Epidermal melanocyte (primary cell): Measurements from ENCODE around the gene ACOT7.
"Not testable (repeated sequence)": the region's sequence is repeated elsewhere in the genome, so short reads cannot be mapped to it uniquely, and the experiment has no call there.

Experiments
- DNase-seq: peaks from one replicate; pipeline ENCODE4 v3.0.0; 2011; ENCODE audit warnings: low spot score; ENCODE audit not compliant: insufficient read length

The ACOT7 gene

DNA sequence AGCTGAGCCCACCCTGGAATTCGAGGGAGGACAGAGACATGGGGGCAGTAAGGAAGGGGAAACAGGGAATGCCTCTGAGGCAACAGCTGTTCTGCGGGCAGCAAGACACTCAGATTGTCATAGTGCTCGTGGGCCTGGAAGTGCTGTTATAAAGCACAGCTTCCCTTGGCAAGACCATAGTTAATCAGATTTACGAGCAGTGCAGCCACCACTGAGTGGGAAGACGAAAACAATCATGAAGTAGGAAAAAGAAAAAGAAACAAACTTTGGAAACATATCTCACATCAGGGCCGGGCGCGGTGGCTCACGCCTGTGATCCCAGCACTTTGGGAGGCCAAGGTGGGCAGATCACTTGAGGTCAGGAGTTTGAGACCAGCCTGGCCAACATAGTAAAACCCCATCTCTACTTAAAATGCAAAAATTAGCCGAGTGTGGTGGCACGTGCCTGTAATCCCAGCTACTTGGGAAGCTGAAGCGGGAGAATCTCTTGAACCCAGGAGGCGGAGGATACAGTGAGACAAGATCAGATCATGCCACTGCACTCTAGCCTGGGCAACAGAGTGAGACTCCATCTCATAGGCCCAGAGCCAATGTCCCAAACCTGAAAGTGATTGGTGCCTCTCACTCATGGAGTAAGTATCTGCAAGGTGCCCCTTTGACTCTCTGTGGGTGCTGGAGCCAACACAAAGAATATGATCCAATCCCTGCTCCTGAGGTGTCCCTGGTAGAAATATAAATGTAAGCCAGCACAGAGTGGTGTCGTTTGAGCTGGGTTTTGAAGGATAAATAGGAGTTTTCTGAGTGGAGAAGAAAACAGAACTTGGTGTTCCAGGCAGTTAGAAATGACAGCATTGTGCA lies 77.1 kb downstream of the ACOT7 start:
- no peak for DNase-seq

DNA sequence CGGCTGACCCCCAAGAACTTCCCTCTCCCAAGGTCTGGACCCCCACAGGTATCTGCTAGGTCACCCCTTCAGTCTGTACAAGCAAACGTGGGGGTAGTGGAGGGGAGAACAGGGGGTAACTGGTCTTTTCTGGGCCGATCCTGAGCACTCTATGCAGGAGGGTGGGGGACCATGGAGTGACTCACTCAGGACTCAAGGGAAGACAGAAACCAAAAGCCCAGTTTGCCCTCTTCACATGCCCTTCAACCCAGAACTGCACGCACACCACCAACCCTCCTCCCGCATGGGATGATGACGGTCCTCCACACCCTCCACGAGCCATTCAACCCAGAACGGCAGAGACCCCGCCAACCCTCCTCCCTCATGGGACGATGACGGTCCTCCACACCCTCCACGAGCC lies 79.1 kb downstream of the ACOT7 start:
- DNase-seq: no peak

DNA sequence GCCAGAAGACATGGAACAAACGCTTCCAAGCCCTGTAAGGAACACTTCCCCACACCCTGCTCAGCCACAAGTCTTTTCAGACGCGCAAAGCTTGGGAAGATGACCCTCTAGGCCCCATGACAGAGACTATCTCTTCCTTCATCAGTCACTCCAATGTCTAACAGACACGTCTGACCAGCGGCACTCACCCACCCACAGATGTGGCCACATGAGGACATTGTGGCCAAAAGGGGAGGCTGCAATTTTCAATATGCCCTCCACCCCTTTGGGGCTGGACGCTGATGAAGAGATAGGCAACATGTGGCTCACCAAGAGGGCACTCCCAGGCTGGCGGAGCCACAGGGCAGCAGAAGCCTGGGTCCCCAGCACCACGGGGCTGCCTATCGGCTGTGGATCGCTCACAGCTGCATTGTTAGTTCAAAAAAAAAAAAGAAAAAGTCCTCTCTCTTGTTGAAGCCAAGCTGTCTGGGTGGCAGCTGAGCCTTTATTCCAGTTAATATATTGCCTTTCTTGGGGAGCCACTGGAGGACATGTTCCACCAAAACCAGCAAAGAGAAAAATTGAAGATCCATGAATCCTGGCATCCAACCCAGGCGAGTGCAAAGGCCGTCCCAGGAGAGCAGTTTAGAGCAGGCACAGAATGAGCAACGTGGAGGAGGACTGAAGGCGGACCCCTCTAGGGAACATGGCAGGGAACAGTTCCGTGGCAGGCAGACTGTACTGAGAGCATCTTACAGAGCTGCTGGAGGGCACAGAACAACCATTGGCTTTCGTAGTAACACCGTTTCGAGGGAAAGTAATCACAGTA lies 80.0 kb downstream of the ACOT7 start:
- no peak for DNase-seq

DNA sequence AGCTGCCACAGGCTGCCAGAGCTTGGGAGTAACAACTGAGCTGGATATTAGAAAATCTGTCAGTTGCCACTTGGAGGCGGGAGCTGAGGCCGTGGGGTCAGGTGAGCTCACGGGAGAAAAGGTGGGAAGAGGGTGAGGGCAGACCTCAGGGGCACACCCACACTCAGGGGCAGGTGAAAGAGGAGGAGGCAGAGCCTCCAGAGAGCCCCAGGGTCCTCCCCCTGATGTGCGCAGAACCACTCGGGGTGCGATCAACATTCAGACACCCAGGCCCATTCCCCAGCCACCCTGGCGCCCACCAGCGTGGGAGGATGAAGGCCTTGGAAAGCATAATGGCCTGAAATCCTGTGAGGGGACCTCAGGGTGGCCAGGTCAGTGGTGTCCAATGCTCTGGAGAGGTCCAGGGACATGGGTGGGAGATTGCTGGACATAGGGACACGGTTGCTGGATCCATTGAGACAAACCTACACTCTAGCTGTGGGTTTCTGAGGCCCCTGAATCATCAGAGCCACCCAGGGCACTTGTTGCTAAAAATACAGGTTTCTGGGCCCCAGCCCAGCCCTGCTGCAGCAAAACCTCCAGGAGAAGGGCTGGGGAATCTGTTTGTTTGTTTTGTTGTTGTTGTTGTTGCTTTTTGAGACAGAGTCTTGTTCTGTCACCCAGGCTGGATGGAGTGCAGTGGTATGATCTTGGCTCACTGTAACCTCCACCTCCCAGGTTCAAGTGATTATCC lies 83.3 kb downstream of the ACOT7 start:
- no peak for DNase-seq

DNA sequence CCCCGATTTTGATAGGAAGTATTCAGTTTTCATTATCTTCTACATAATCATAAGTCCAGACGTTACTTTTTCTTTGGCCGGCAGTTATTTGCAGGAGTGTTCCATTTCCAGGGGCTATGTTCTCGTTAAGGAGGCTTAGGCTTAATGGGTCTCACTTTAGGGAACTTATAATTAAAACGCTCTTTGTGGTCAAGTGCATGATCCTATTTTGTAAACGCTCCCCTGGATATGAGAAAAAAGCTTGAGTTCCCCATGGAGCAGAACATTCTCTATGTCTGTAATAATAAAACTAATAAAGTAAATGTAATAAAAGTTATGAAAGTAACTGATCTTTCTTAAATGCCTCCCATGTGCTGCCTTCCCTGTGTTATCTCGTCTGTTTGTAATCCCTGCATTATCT lies 84.0 kb downstream of the ACOT7 start:
- DNase-seq: no peak

DNA sequence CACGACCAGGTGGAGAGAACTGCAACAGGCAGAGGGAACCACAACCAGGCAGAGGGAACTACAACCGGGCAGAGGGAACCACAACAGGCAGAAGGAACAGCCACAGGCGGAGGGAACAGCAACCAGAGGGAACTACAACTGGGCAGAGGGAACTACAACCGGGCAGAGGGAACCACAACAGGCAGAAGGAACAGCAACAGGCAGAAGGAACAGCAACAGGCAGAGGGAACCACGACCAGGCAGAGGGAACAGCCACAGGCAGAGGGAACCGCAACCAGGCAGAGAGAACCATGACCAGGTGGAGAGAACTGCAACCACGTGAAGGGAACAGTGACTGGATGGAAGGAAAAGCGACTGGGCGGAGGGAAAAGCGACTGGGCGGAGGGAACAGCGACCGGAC lies 85.1 kb downstream of the ACOT7 start:
- no peak for DNase-seq

DNA sequence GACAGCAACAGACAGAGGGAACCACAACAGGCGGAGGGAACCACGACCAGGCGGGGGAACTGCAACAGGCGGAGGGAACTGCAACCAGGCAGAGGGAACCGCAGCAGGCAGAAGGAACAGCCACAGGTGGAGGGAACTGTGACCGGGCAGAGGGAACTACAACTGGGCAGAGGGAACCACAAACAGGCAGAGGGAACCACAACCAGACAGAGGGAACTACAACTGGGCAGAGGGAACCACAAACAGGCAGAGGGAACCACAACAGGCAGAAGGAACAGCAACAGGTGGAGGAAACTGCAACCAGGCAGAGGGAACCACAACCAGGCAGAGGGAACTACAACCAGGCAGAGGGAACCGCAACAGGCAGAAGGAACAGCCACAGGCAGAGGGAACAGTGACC lies 85.9 kb downstream of the ACOT7 start:
- not testable (repeated sequence) for DNase-seq

DNA sequence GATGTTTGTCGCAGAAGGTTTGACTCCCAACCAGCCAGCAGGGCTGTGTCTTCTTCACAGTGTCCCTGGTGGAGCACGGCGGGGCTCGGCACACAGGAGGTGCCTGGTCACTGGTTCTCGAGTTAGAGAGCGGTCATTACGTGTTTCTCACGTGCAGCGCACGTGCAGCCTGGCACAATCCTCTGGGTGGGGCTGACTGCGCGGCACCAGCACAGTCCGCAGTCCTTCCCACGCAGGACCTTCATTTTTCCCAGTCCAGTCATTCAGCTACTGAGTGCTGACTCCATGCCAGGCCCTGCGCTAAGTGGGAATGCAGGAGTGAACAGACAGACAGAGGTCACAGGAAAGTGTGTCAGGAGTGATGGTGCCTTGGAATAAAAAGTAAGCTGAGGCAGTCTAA lies 86.5 kb downstream of the ACOT7 start:
- no peak for DNase-seq

DNA sequence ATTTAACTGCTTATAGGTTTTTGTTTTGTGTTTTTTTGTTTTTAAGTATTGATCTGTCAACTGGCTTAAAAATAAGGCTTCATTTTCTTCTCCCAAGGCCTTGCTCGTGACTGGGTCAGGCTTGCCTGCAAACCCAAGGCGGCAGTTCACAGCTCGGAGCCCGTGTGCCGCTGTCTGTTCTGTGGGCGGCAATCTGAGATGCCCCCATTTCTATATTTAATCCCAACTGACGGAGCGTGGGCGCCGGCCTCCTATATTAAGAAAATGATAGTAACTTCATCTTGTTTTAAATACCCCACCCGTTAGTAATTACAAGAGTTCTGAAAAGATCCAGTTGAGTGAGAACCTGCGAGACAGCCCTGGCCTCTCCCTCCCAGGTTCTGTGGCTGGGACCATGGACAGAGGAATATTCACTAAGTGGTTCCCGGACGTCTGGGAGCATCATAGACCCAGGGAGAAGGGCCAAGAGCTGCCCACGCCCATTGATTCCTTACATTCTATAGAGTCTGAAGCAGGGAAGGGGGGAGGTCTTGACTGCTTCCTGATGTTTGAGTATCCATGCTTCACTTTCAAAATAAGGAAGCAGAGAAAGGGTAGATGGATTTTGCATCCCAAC lies 90.1 kb downstream of the ACOT7 start:
- DNase-seq: no peak

DNA sequence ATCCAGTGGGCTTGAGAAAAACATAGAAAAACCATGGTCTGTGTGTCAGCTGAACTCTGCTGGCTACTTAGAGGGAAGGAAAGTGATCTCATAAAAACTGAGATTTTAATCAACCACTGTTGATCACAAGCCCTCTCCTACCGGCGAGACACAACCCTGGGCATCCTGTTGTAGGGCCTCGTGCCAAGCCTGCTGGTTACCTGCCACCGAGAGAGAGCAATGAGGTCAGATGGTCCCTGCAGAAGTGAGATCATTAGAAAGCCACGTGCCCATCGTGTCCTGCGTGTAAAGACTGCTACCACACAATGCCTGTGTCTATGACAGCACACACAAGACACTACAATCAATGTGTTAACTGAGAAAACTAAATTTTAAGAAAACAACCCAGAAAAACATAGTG lies 91.0 kb downstream of the ACOT7 start:
- no peak for DNase-seq

DNA sequence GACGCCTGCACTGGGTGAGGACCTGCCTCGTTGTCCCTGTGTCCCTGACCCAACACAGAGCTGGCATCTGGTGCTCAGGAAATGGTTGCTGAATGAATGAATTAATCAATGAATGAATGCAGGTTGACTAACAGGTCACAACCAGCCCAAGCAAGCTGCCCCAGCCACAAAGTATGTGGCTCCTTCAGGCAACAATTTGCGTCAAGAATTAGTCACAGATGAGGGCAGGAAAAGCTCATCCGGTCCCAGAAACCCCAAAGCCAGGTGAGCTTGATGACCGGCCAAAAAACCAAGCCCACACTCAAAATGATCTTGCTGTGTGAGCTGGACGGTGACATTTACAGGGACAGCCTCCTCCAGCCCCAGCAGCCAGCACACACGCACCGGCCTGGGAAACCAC lies 92.0 kb downstream of the ACOT7 start:
- DNase-seq: no peak

DNA sequence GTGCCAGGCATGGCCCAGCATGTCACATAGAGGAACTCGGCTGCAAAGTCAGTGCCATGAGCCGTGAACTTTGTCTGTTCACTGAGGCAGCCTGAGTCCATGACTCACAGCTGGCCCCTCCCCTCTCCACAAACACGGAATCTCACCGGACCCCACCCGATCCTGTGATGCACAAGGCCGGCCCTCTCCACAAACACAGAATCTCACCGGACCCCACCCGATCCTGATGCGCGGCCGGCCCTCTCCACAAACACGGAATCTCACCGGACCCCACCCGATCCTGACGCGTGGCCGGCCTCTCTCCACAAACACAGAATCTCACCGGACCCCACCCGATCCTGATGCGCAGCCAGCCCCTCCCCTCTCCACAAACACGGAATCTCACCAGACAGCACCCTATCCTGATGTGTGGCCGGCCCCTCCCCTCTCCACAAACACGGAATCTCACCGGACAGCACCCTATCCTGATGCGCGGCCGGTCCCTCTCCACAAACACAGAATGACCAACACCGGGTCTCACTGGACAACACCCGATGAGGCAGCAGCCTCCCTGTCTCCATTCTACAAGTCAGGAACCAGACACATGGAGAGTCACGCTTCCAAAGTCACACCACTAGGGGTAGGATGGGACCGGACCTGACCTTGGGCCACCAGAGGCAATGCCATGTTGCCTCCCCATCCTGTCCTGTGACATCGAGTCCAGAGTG lies 93.1 kb downstream of the ACOT7 start:
- no peak for DNase-seq

DNA sequence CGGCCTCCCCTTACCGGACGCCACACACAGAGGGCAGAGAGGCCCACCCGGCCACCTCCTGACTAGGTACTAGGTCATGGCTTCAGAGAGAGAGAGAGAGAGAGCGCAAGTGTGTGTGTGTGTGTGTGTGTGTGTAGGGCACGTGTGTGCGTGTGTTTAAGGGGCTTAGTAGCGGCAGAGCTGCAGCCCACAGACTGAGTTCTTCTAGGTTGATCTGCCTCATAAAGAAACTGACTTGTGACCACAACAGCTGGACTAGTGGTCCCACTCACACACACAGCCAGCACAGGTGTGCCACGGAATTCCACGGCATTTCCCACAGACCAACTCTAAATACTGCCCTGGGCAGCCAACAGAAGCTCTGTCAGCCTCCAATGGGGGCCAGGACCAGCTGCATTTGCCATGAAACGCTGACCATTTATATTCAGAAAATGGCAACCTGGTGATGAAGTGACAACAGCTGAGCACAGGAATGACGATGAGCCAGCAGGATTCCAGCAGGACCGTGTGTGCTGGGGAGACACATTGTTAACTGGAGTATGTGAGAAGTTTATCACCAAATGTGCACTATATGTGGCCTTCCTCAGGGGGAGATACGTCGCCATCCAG lies 93.9 kb downstream of the ACOT7 start:
- no peak for DNase-seq

DNA sequence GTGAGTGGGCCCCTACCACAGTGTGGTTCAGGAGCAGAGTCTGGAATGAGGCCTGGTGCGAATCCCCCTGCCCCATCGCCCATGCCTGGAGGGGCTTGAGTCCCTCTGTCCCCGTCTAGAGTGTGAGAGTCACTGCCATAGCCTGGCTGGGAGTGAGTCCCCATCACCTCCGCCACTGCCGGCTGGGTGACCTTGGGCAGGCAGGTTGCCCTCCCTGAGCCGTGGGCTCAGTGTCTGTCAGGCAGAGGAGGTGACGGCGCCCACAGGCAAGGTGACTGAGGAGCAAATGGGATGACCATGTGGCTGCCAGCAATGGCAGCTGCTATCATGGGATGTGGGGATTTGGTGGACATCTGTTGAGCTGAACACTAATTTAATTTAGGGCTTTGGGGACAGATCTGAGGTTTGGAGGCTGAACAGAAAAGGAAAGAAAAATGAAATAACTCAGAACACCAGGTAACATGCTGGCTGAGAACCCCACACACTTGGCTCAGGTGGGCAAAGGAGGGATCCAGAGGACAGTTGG lies 94.6 kb downstream of the ACOT7 start:
- DNase-seq: no peak

DNA sequence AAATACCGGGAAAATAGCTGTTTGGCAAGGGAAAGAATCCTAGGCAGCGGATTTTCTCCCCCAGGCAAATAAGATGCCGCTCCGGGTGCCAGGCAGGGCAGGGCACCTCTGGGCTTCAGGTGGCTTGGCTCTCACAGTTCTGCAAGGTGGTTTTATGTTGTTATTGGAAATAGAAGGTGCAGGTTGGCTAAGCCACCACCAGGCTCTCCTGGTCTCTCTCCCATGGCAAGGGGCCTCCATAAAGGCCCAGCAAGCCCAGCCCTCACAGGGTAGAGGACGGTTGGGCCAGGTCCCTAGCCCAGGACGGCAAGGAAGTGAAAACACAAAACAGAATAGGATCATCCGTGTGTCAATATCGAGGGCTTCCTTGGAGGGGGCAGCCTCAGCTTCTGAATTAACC lies 95.0 kb downstream of the ACOT7 start:
- no peak for DNase-seq

DNA sequence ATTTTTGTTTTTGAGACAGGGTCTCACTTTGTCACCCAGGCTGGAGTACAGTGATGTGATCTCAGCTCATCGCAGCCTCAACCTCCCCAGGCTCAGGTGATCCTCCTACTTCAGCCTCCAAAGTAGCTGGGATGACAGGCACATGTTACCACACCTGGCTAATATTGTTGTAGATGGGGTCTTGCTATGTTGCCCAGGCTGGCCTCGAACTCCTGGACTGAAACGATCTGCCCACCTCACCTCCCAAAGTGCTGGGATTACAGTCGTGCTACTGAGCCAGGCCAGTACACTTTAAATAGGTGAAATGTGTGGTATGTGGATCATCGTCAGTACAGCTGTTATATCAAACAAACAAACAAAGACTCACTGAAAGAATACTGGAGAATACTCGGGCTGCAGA lies 97.7 kb downstream of the ACOT7 start:
- no peak for DNase-seq

DNA sequence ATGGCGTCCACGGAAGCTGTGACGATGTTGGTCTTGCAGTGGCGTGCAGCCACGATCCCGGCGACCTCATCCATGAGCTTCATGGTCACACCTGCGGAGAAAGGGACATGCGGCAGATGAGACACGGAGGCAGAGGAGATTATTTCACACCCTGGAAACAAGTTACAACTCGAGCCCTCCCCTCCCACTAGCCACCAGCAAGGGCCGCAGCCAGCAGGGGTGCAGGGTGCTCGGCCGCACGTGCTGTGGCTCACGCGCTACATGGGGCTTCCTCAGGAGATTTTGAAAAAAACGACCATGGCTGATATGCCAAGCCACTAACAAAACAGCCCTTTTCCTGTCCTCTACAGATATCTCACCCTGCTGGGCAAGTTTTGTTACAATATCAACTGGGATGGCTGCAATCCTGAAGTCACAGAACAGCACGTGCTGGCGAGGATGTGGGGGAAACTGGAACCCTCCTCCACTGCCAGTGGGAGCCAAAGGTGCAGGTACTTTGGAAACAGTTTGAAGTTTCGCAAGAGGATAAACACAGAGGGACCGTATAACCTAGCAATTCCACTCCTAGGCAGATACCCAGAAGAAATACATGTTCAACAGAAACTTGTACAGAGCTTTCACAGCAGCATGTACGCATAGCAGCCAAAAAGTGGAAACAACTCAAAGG lies 98.5 kb downstream of the ACOT7 start:
- DNase-seq: no peak

DNA sequence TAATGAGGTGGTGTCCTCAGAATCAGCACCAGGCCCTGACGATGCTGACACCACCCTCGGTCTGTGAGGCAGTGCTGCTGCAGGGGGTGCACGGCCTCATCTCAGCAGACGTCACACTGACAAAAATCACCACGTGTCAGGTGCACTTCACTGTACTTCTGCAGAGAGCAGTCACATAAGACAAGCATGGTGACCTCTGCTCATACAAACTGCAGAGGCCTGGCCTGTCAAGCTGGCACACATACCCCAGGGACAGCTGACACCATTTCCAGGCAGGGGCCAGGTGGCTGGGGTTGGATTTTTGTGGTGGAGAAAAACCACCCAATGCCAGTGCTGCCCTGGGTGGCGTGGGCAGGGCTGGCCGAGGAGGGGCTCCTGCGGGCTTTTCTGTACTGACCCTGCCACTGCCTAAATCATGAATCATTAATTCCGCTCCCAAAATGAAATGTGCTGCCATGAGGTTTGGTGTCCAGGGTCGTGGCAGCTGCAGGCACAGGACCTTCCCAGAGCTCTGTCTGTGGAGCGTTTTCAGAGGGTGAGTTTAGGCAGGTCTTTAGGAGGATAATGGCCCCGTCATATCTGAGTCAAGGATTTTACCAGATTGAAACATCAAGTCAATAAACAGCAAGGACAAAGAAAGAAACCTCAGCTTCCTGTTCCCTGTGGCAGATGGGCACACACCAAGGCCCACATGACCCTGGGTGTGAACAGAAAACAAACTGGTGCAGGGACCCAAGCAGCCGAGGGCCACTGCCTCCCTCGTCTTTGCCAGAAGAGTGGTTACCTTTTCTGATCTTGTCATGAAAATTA lies 99.3 kb downstream of the ACOT7 start:
- DNase-seq: no peak

DNA sequence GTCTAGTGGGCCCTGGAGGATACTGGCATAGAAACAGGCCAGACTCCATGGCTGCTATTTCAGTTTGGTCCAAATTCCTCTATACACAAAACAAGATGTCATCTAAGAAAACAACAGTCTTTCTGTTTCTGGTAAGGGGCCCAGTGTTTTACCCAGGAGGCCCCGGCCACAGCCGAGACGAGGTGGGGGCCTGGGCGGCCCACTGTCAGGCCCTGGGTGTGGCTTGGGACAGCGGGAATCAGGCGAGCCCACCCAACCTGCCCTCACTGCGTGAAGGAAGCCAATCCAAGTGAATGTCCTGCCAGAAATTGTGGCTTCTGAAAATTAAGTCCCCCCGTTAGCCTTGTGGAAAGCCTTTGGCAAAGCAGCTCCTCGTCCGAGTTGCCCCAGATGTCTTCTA lies 101.5 kb downstream of the ACOT7 start:
- DNase-seq: no peak
